K562 (cell line): ENCODE data around the gene KRT81. TPM values are rescaled to one million over a fixed set of nuclear protein-coding genes. Genes with fewer than 3 reads are reported as not detected.

Source experiments
- ATAC-seq: fragments of 200-7000 bp; cut with Tn5 transposase; 3 replicates; pipeline ENCODE4 v1.9.1; 2020; ENCODE audit warnings: moderate library complexity
- BruUV-seq: library from RNA; stranded (reverse); fragments of 400-500 nt; replicated peaks from 2 replicates; lab custom pipeline; 2021; lab: Mats Ljungman, UMichigan
- CTCF ChIA-PET: fragments of 300-600 bp; formaldehyde crosslinking; extraction: SDS; loops from one replicate; lab custom pipeline; 2021; ENCODE audit warnings: low intra/inter-chr PET ratio; lab: Yijun Ruan, JAX
- POLR2A ChIA-PET: fragments of 300-600, 350-650 bp; sonication (Branson Sonifier 250); formaldehyde crosslinking; extraction: SDS; loops from one replicate; lab custom pipeline; 2021; ENCODE audit warnings: antibody characterized with exemption, inconsistent platforms; lab: Yijun Ruan, JAX
- DNase-seq, 4 experiments: peaks; one replicate each; pipeline versions ENCODE4 v3.0.0 to v3.0.0-alpha.2; 2011 to 2018; ENCODE audit warnings: low spot score in 3 of 4, mixed read lengths in 3 of 4; ENCODE audit errors: extremely low read depth in 1 of 4
- FAIRE-seq: peaks from 2 replicates; lab custom pipeline; 2011; peaks lifted over from hg19 to GRCh38; lab: Jason Lieb, UNC
- H2AFZ ChIP-seq: 2 replicates; pipeline ENCODE4 v1.6.0; 2011; ENCODE audit warnings: low read depth, low read length, control low read depth, inconsistent platforms
- H3K27ac ChIP-seq: fragments of 200-600 bp; 3 replicates; pipeline ENCODE4 v1.8.0; 2011; ENCODE audit warnings: low read depth, mild to moderate bottlenecking, control low read depth, inconsistent platforms, low read length, moderate library complexity, mixed read lengths; ENCODE audit errors: extremely low read depth
- H3K27me3 ChIP-seq, 2 experiments: fragments of 300-600 bp in 1 of 2; 2 replicates in 1 of 2; 3 replicates in 1 of 2; pipeline versions ENCODE4 v1.6.0 to v1.8.0; 2011; ENCODE audit warnings: inconsistent platforms in 2 of 2, low read length in 2 of 2, mild to moderate bottlenecking in 1 of 2, mixed read lengths in 1 of 2, moderate library complexity in 1 of 2; ENCODE audit not compliant: control insufficient read depth in 2 of 2, insufficient read depth in 2 of 2
- H3K36me3 ChIP-seq: fragments of 300-600 bp; 3 replicates; pipeline ENCODE4 v1.8.0; 2011; ENCODE audit warnings: mild to moderate bottlenecking, low read length, inconsistent platforms; ENCODE audit not compliant: control insufficient read depth, insufficient read depth
- H3K4me1 ChIP-seq, 2 experiments: fragments of 200-600 bp in 1 of 2; replicated peaks in 1 of 2; 2 replicates in 1 of 2; 3 replicates in 1 of 2; pipeline versions ENCODE4 v1.5.1 to v1.8.0; 2011; ENCODE audit warnings: inconsistent platforms in 2 of 2, low read length in 2 of 2, mild to moderate bottlenecking in 1 of 2, mixed read lengths in 1 of 2, moderate library complexity in 1 of 2; ENCODE audit not compliant: control insufficient read depth in 2 of 2, insufficient read depth in 2 of 2
- H3K4me2 ChIP-seq: 2 replicates; pipeline ENCODE4 v1.6.1; 2011; ENCODE audit warnings: low read length, control low read depth, inconsistent platforms, mixed read lengths; ENCODE audit not compliant: insufficient read depth
- H3K4me3 ChIP-seq: fragments of 200-600 bp; sonication (generic), shearing (Covaris generic); 2 replicates; pipeline ENCODE4 v1.5.1; 2016; ENCODE audit warnings: control low read depth, inconsistent platforms
- H3K79me2 ChIP-seq: fragments of 200-600 bp; 3 replicates; pipeline ENCODE4 v1.8.0; 2011; ENCODE audit warnings: low read length, inconsistent platforms; ENCODE audit not compliant: control insufficient read depth, insufficient read depth
- H3K9ac ChIP-seq, 2 experiments: 2 replicates each; pipeline versions ENCODE4 v1.6.0 to v1.6.1; 2011; ENCODE audit warnings: low read depth in 2 of 2, low read length in 2 of 2, control low read depth in 1 of 2, inconsistent platforms in 1 of 2, mild to moderate bottlenecking in 1 of 2, mixed read lengths in 1 of 2; ENCODE audit not compliant: insufficient read depth in 1 of 2
- H3K9me1 ChIP-seq: one replicate; pipeline ENCODE4 v1.6.0; 2011; ENCODE audit warnings: inconsistent platforms, mild to moderate bottlenecking, low read length, moderate library complexity; ENCODE audit not compliant: control insufficient read depth, insufficient read depth
- H3K9me3 ChIP-seq: replicated peaks from 2 replicates; pipeline ENCODE4 v1.5.1; 2011; ENCODE audit warnings: low read depth, low read length, inconsistent platforms; ENCODE audit not compliant: control insufficient read depth, insufficient read depth
- H4K20me1 ChIP-seq: replicated peaks from 2 replicates; pipeline ENCODE4 v1.6.1; 2011; ENCODE audit warnings: low read length, inconsistent platforms, mixed read lengths; ENCODE audit not compliant: control insufficient read depth, insufficient read depth
- HMGXB4 ChIP-seq: sonication (generic); formaldehyde crosslinking; IDR thresholded peaks from 2 replicates; pipeline ENCODE4 v1.8.1; 2023; ENCODE audit warnings: mild to moderate bottlenecking, missing genetic modification reagents
- KLF13 ChIP-seq: fragments of 450-650 bp; IDR thresholded peaks from 2 replicates; pipeline ENCODE4 v1.6.1; 2016; ENCODE audit warnings: missing genetic modification characterization, low read depth, mild to moderate bottlenecking, missing compliant biosample characterization, moderate library complexity, borderline replicate concordance
- MBD2 ChIP-seq: sonication (generic); IDR thresholded peaks from 2 replicates; pipeline ENCODE4 v1.6.1; 2016; ENCODE audit warnings: low read depth, borderline replicate concordance
- MTA1 ChIP-seq: fragments of 450-650 bp; IDR thresholded peaks from 2 replicates; pipeline ENCODE4 v1.6.1; 2017; ENCODE audit warnings: borderline replicate concordance
- SUPT5H ChIP-seq: fragments of 450-650 bp; IDR thresholded peaks from 2 replicates; pipeline ENCODE4 v1.6.1; 2016
- ZNF280A ChIP-seq: fragments of 450-650 bp; IDR thresholded peaks from 2 replicates; pipeline ENCODE4 v1.6.1; 2018; ENCODE audit warnings: mild to moderate bottlenecking, low read depth; ENCODE audit not compliant: partially characterized antibody
- ZNF551 ChIP-seq: fragments of 250-450 bp; sonication (Bioruptor Pico); IDR thresholded peaks from 2 replicates; pipeline ENCODE4 v1.5.0; 2021; ENCODE audit warnings: mild to moderate bottlenecking, moderate library complexity
- WGBS: fragments of 100-300 bp; shearing (Covaris generic); methylation state at CpG from one replicate; pipeline ENCODE4 v1.1.6; 2016; ENCODE audit warnings: low coverage, mixed read lengths; ENCODE audit not compliant: insufficient coverage; ENCODE audit errors: missing lambda C conversion rate; 5-methylcytosine and 5-hydroxymethylcytosine counted together
- in situ Hi-C: fragments of 300-500 bp; cut with MboI; formaldehyde crosslinking; loops from 4 replicates; pipeline ENCODE4 v1.15.0; 2018; ENCODE audit warnings: inconsistent platforms, mixed read lengths
- intact Hi-C: fragments of 100-400 bp; cut with micrococcal nuclease; formaldehyde crosslinking; loops from 2 replicates; pipeline ENCODE4 v1.14.2; 2022
- polyA plus RNA-seq, 8 experiments: library from polyadenylated mRNA; depleted of rRNA in 4 of 8; stranded (reverse) in 5 of 8; unstranded in 3 of 8; fragments of >200 nt; fragmentation: Nextera tagmentation in 2 of 8; fragmentation: Illumina TruSeq in 1 of 8; extraction: Ambion mirVana in 2 of 8; extraction: Trizol in 1 of 8; gene quantifications; 2 replicates each; pipeline versions ENCODE4 v1.2.1 to v1.2.3, GENCODE V29; 2011 to 2014; ENCODE audit warnings: inconsistent platforms in 1 of 8, missing spikeins in 1 of 8
- total RNA-seq, 7 experiments: library from RNA; depleted of rRNA in 6 of 7; stranded (reverse); fragments of >200 nt in 6 of 7; fragmentation: Illumina TruSeq in 2 of 7; extraction: Trizol in 2 of 7; gene quantifications; 2 replicates each; pipeline versions ENCODE4 v1.2.1 to v1.2.3, GENCODE V29; 2011 to 2021; ENCODE audit warnings: low replicate concordance in 1 of 7

KRT81 gene
- total and polyA plus RNA-seq, 9 of the 15 experiments (the other 6 are each of a cell fraction or from before 2014, with no cell fraction given) = 0.27 TPM; not detected in 8

- H3K4me1 ChIP-seq = peaks cover 0 to 5% of the 10 kb centered on the region in 2 experiments; a peak in 1 of 5 replicates
- WGBS = 0% methylated on average over 3 of the region's 3 CpGs
- ATAC-seq (no peak), DNase-seq (no peak), FAIRE-seq (no peak)
- peaks cover 12 to 43% of the 10 kb centered on the region in 2 experiments for H3K27me3 ChIP-seq
- H3K79me2 ChIP-seq = no peaks in the 10 kb centered on the region
- TF ChIP-seq HMGXB4 (CRISPR knock-in tag) (no peak), SUPT5H (no peak), ZNF280A (no peak), MBD2 (no peak), MTA1 (no peak), KLF13 (tag) (no peak), ZNF551 (CRISPR knock-in tag) (no peak)
- no peak overlapping the region for H3K27ac ChIP-seq
- intact Hi-C loops = no loop called here
- no peaks in the 10 kb centered on the region for H4K20me1 ChIP-seq
- H3K9me3 ChIP-seq = no peaks in the 10 kb centered on the region
- ChIA-PET CTCF (no interaction called here), POLR2A (no interaction called here)
- BruUV-seq = no TSS peak
- no peak overlapping the region for H3K9ac ChIP-seq
- H3K36me3 ChIP-seq = no peaks in the 10 kb centered on the region
- no peak overlapping the region for H3K4me3 ChIP-seq
- no peak overlapping the region for H3K4me2 ChIP-seq
- in situ Hi-C loops = no loop called here
- no peak overlapping the region for H2AFZ ChIP-seq
- H3K9me1 ChIP-seq = no peaks in the 10 kb centered on the region
Observed at GRCh38 chr12:52262286-52262685, 29.0 kb downstream of the KRT81 start.
